Measurements from ENCODE around the gene DDX42. TPM values are rescaled to one million over a fixed set of nuclear protein-coding genes. Genes with fewer than 3 reads are reported as not detected.

Gene DDX42
- total and polyA plus RNA-seq, 9 of the 15 experiments (the other 6 are each of a cell fraction or from before 2014, with no cell fraction given), result 16.5 to 149 (median 87.6) TPM

DNA sequence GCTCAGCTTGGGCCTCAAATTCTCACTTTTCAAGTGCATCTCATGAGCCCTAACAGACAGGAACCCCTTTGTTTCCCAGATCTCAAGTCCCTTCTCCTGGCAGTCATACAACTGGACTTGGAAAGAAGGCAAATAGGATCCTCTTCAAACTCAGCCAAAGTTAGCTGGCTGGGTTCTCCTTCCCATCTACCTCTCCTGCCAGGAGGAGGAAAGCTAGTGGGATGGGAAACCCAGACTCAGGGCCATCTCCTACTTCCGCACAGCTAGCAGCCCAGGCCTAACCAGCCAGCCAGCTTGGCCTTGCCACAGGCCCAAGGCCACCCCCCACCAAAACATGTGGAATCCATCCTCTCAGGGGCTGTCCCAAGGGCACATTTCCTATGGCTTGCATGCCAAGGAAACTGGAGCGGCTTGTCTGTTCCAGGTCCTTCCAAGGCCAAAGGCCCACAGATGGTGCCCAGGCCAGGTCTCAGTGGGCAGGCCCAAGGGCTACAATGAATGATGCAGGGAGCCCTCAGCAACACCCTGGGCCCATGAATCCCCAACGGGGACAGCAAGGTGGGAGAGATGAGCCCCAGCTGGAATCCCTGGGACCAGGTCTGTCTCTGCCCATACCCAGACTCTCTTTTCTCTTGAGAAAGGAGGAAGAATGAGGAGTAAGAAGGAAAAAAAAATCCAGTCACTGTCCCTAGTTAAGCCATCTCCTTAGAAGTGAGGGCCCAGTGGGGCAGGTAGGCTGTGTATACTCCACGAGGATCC, 66.8 kb downstream of the DDX42 start:
- in situ Hi-C loops (cut with MboI), result loop anchor here (25.0 kb wide), 1 partner anchor 403 kb away; the partner anchor contains the start of gene CYB561
- TF ChIP-seq FIP1L1 (IDR thresholded peaks at IDR 0.05; ENCODE audit: low read depth, low read length, poor library complexity, severe bottlenecking) (no peak), YBX1 (IDR thresholded peaks at IDR 0.05) (no peak), RBFOX2 (IDR thresholded peaks at IDR 0.05; ENCODE audit: low read depth, low read length) (peak; percentile 45; the same call in 1 of the 2 replicates)
- TF ChIP-seq, protein P1, sequence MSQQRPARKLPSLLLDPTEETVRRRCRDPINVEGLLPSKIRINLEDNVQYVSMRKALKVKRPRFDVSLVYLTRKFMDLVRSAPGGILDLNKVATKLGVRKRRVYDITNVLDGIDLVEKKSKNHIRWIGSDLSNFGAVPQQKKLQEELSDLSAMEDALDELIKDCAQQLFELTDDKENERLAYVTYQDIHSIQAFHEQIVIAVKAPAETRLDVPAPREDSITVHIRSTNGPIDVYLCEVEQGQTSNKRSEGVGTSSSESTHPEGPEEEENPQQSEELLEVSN (IDR thresholded peaks at IDR 0.05; ENCODE audit: borderline replicate concordance in 1 of 2, extremely low read depth in 1 of 2, insufficient read depth in 1 of 2, insufficient read length in 1 of 2, low read depth in 1 of 2, low read length in 1 of 2, poor library complexity in 1 of 2, severe bottlenecking in 1 of 2), result no peak
- TF ChIP-seq, protein P2, sequence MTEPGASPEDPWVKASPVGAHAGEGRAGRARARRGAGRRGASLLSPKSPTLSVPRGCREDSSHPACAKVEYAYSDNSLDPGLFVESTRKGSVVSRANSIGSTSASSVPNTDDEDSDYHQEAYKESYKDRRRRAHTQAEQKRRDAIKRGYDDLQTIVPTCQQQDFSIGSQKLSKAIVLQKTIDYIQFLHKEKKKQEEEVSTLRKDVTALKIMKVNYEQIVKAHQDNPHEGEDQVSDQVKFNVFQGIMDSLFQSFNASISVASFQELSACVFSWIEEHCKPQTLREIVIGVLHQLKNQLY (CRISPR knock-in tag; conservative IDR thresholded peaks at IDR 0.05), result no peak
- 48% methylated on average over 4 of the region's 4 CpGs for WGBS (ENCODE audit: insufficient coverage, low coverage, missing lambda C conversion rate)
- H3K4me2 ChIP-seq (ENCODE audit: insufficient read depth, low read length), result peak overlapping the region; percentile 96
- H3K27me3 ChIP-seq (ENCODE audit: control insufficient read depth in 2 of 2, insufficient read depth in 2 of 2, low read length in 2 of 2), result no peaks in the 10 kb centered on the region
- ATAC-seq (no peak), DNase-seq (ENCODE audit: extremely low read depth in 1 of 4, low spot score in 3 of 4) (no peak), FAIRE-seq (no peak)
- no peaks in the 10 kb centered on the region for H3K9me3 ChIP-seq (replicated peaks; ENCODE audit: control insufficient read depth, insufficient read depth, low read depth, low read length)
- CTCF ChIA-PET (ENCODE audit: low intra/inter-chr PET ratio), result no interaction called here
- H4K20me1 ChIP-seq (replicated peaks; ENCODE audit: control insufficient read depth, insufficient read depth, low read length), result no peaks in the 10 kb centered on the region
- H3K36me3 ChIP-seq (ENCODE audit: control insufficient read depth, insufficient read depth, low read length), result peaks cover 37% of the 10 kb centered on the region
- no peak overlapping the region for H2AFZ ChIP-seq (ENCODE audit: low read depth, low read length)
- H3K79me2 ChIP-seq (ENCODE audit: control insufficient read depth, insufficient read depth, low read length), result peaks cover 59% of the 10 kb centered on the region
- peak overlapping the region; percentile 93 to 98 for H3K9ac ChIP-seq (ENCODE audit: insufficient read depth in 1 of 2, low read depth in 2 of 2, low read length in 2 of 2)
- BruUV-seq (replicated peaks), result no TSS peak
- H3K4me3 ChIP-seq, result peak overlapping the region; percentile 95
- H3K27ac ChIP-seq (ENCODE audit: extremely low read depth, low read depth, low read length), result peak overlapping the region; percentile 86; the same call in 2 of the 3 replicates
- peaks cover 23 to 51% of the 10 kb centered on the region in 2 experiments for H3K4me1 ChIP-seq (replicated peaks in 1 of 2; ENCODE audit: control insufficient read depth in 2 of 2, insufficient read depth in 2 of 2, low read length in 2 of 2)
- POLR2A ChIA-PET, result interaction anchor here (0.6 to 5.8 kb wide), 5 partner anchors 8 to 67 kb away, joined by 4 to 66 read pairs (median 10); partner anchors contain the start of genes CCDC47, DDX42, FTSJ3 and PSMC5
- H3K9me1 ChIP-seq (ENCODE audit: control insufficient read depth, insufficient read depth, low read length), result no peaks in the 10 kb centered on the region
- intact Hi-C loops (cut with micrococcal nuclease), result loop anchor here (10.0 kb wide), 2 partner anchors 216 to 406 kb away; partner anchors contain the start of gene MAP3K3
